Measurements from ENCODE around the gene RALGPS1.

DNA sequence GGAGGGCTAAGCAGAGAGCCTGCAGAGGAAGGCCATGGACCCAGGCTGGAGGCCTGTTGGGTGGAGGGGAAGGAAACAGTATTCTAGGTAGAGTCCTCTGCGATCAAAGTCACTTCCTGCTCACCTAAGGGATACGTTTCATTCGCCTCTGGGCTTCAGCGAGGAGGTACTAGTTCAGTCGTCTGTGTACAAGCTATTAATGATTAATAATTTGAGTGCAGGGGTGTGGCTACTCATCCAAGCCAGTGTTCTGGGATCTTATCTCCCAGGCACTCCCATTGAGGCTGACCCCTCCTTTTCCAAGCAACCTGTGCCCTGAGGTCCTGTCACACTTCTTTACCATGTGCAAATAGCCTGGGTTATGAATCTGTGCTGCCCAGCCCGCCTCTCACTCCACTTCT, 25.2 kb downstream of the RALGPS1 start:
- TF ChIP-seq, protein P1, sequence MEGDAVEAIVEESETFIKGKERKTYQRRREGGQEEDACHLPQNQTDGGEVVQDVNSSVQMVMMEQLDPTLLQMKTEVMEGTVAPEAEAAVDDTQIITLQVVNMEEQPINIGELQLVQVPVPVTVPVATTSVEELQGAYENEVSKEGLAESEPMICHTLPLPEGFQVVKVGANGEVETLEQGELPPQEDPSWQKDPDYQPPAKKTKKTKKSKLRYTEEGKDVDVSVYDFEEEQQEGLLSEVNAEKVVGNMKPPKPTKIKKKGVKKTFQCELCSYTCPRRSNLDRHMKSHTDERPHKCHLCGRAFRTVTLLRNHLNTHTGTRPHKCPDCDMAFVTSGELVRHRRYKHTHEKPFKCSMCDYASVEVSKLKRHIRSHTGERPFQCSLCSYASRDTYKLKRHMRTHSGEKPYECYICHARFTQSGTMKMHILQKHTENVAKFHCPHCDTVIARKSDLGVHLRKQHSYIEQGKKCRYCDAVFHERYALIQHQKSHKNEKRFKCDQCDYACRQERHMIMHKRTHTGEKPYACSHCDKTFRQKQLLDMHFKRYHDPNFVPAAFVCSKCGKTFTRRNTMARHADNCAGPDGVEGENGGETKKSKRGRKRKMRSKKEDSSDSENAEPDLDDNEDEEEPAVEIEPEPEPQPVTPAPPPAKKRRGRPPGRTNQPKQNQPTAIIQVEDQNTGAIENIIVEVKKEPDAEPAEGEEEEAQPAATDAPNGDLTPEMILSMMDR (tag by site-specific recombination; IDR thresholded peaks at IDR 0.05) = no peak
- no peak for TF ChIP-seq ZNF394 (tag by site-specific recombination; IDR thresholded peaks at IDR 0.05; ENCODE audit: borderline replicate concordance)
- no peak for TF ChIP-seq ZNF184 (tag by site-specific recombination; IDR thresholded peaks at IDR 0.05)
- no peak for TF ChIP-seq ZNF530 (tag by site-specific recombination; IDR thresholded peaks at IDR 0.05; ENCODE audit: low read depth)
- TF ChIP-seq ZFP3 (tag by site-specific recombination; IDR thresholded peaks at IDR 0.05; ENCODE audit: low read depth) = no peak
- TF ChIP-seq, protein P2, sequence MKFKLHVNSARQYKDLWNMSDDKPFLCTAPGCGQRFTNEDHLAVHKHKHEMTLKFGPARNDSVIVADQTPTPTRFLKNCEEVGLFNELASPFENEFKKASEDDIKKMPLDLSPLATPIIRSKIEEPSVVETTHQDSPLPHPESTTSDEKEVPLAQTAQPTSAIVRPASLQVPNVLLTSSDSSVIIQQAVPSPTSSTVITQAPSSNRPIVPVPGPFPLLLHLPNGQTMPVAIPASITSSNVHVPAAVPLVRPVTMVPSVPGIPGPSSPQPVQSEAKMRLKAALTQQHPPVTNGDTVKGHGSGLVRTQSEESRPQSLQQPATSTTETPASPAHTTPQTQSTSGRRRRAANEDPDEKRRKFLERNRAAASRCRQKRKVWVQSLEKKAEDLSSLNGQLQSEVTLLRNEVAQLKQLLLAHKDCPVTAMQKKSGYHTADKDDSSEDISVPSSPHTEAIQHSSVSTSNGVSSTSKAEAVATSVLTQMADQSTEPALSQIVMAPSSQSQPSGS (tag by site-specific recombination; IDR thresholded peaks at IDR 0.05; ENCODE audit: low read depth) = no peak
- TF ChIP-seq, protein P3, sequence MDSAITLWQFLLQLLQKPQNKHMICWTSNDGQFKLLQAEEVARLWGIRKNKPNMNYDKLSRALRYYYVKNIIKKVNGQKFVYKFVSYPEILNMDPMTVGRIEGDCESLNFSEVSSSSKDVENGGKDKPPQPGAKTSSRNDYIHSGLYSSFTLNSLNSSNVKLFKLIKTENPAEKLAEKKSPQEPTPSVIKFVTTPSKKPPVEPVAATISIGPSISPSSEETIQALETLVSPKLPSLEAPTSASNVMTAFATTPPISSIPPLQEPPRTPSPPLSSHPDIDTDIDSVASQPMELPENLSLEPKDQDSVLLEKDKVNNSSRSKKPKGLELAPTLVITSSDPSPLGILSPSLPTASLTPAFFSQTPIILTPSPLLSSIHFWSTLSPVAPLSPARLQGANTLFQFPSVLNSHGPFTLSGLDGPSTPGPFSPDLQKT (IDR thresholded peaks at IDR 0.05; ENCODE audit: borderline replicate concordance, low read depth, low read length) = no peak
- TF ChIP-seq ZNF404 (tag by site-specific recombination; IDR thresholded peaks at IDR 0.05) = no peak
- TF ChIP-seq, protein P4, sequence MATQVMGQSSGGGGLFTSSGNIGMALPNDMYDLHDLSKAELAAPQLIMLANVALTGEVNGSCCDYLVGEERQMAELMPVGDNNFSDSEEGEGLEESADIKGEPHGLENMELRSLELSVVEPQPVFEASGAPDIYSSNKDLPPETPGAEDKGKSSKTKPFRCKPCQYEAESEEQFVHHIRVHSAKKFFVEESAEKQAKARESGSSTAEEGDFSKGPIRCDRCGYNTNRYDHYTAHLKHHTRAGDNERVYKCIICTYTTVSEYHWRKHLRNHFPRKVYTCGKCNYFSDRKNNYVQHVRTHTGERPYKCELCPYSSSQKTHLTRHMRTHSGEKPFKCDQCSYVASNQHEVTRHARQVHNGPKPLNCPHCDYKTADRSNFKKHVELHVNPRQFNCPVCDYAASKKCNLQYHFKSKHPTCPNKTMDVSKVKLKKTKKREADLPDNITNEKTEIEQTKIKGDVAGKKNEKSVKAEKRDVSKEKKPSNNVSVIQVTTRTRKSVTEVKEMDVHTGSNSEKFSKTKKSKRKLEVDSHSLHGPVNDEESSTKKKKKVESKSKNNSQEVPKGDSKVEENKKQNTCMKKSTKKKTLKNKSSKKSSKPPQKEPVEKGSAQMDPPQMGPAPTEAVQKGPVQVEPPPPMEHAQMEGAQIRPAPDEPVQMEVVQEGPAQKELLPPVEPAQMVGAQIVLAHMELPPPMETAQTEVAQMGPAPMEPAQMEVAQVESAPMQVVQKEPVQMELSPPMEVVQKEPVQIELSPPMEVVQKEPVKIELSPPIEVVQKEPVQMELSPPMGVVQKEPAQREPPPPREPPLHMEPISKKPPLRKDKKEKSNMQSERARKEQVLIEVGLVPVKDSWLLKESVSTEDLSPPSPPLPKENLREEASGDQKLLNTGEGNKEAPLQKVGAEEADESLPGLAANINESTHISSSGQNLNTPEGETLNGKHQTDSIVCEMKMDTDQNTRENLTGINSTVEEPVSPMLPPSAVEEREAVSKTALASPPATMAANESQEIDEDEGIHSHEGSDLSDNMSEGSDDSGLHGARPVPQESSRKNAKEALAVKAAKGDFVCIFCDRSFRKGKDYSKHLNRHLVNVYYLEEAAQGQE (tag by site-specific recombination; IDR thresholded peaks at IDR 0.05) = no peak
- TF ChIP-seq ZNF132 (tag by site-specific recombination; IDR thresholded peaks at IDR 0.05; ENCODE audit: borderline replicate concordance) = no peak
- TF ChIP-seq ZNF654 (tag by site-specific recombination; IDR thresholded peaks at IDR 0.05; ENCODE audit: low read depth) = no peak
- TF ChIP-seq ZBTB17 (tag by site-specific recombination; IDR thresholded peaks at IDR 0.05) = no peak
